Measurements from ENCODE around the gene JAKMIP2. TPM values are rescaled to one million over a fixed set of nuclear protein-coding genes. Genes with fewer than 3 reads are reported as not detected.
"Not testable (repeated sequence)": the region's sequence is repeated elsewhere in the genome, so short reads cannot be mapped to it uniquely, and the experiment has no call there.

Gene JAKMIP2
- total RNA-seq = 0.12 TPM

GRCh38 chr5:147782110-147783028, at the start of gene JAKMIP2:
Gene JAKMIP2 (minus strand): TSS chr5:147782728. CDS start chr5:147671806, 110,922 bp downstream.
- peak; percentile 66 for ATAC-seq

GRCh38 chr5:147831465-147831864, 48.9 kb upstream of the JAKMIP2 start, which contains the start of gene SPINK1:
Gene SPINK1 (minus strand): TSS chr5:147831671. CDS start chr5:147831577, 94 bp downstream.
- no peak for ATAC-seq

DNA sequence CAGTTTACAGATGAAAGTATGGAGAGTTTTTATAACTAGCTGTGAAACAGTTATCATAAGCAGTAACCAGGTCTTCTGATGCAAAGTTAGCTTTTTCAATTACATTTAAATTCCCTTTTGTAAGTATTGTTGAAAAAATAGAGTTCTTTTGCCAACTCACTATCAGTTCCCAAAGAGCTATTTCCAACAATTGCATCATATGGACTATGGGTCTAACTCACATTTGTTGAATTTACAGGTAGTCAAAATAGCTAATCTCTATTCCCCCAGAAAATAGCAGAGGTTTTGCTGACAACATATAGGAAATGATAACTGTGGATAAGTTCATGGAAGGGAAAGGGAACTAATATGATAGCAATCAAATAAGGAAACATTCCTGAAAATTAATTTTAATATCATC, 47.5 kb upstream of the JAKMIP2 start:
- ATAC-seq = no peak

- not testable (repeated sequence) for ATAC-seq
Measured at GRCh38 chr5:147827017-147827416, 44.5 kb upstream of the JAKMIP2 start.

DNA sequence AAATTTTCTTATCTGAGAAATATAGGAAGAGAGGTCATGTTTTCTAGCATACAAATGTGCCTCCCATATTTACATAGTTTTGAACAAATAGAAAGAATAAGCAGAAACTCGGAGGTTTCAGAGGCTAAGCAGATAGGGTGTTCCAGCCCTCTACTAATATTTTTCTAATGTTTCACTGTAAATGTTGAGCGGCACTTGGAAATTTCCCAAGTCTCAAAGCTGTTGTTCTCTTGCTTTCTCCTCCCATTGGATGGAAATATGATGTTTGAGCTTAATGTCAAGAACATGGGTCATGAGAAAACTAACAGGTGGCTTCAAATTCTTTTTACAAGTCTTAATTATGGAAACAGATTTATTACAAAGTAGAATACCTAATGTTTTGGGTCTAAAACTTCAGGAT, 43.8 kb upstream of the JAKMIP2 start:
- ATAC-seq = no peak

GRCh38 chr5:147822686-147823491, 40.4 kb upstream of the JAKMIP2 start:
- peak; percentile 78 for ATAC-seq

- ATAC-seq = not testable (repeated sequence)
Measured at GRCh38 chr5:147822222-147822621, 39.7 kb upstream of the JAKMIP2 start.

- no peak for ATAC-seq
Measured at GRCh38 chr5:147821766-147822165, 39.2 kb upstream of the JAKMIP2 start.

GRCh38 chr5:147819261-147819770, 36.8 kb upstream of the JAKMIP2 start:
- no peak for ATAC-seq

DNA sequence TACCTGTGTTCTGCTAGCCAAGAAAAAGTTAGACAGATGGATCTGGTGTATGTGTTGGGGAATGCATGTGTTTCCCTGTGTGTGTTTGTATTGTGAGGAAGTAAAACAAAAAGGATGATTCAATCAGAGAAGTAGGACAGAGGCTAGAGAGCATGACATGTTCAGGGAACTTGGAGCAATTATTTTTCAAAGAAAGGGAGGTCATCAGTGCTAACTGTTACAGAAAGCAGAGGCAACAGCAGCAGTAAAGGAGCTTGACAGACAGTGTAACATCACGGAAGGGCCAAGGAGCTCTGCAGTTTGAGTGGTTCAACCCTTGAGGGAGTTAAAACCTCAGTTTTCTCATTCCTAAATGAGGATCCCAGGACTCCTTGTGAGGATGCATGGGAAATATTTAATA, 35.8 kb upstream of the JAKMIP2 start:
- peak; percentile 36 for ATAC-seq

DNA sequence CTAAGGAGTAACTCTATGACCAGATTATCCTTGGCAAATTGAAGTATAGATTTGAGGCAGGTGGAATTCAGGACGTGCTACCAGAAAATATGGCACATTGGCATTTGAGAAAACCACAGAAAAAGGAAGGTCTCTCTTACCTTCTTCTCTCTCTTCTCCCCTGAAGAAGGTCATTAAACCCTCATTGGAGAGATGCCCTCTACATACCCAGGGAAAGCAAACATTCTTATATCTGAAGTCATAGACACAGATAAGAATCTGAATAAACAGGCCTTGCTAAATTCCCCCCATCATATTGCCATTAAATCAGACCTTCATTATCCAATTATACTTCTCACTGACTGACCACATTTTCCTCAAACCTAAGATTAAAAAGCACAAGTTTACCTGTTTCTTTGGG, 31.2 kb upstream of the JAKMIP2 start:
- ATAC-seq = no peak

GRCh38 chr5:147809830-147810666, 27.5 kb upstream of the JAKMIP2 start:
- ATAC-seq = no peak

DNA sequence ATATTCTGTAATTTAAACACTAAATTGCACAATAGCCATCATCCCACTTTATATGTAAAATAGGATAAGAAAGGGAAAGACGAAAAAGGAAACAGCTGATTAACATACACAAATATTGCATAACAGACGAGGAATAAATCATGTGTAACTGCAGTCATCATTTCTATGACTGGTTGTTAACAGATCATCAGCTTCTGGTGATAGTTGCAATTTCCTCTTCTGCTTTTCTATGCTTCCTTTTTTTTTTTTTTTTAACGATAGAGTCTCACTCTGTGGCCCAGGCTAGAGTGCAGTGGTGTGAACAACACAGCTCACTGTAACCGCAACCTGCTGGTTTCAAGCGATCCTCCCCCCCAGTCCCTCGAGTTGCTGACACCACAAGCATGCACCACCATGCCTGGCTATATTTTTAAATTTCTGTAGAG, 22.5 kb upstream of the JAKMIP2 start:
- peak; percentile 43 for ATAC-seq

DNA sequence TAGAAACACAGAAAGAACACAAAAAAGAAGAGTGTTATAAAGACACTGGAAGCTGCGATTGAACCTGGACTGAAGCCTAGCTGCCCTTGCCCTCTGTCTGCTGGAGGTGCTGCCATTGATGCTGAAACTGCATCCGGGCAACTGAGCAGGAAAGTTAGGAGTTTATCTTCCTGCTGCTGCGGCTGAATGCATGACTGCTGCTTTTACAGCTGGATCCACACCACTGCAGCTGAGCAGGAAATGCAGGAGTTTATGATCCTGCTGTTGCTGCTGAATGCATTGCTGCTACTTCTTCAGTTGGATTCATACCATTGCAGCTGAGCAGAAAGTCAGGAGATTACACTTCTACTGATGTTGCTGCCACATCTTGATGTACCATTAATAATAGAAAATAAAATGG, 21.8 kb upstream of the JAKMIP2 start:
- ATAC-seq = no peak

DNA sequence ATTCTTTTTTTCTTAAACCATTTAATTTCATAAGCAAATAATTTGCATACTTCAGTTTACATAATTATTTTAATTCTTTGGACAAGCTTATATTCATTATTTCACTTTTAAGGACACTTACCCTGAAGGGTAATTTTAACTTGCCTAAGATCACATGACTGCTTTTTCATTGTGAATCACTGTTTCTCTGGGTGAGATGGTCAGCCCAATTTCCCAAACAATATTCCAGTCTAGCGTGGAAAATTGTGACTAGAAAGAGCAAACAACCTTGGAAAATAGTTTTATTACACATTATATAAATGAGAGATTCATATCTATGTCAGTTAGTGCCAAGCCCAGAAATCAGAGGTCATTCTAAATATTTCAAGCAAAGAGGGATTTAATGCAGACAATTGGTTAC, 21.4 kb upstream of the JAKMIP2 start:
- no peak for ATAC-seq

DNA sequence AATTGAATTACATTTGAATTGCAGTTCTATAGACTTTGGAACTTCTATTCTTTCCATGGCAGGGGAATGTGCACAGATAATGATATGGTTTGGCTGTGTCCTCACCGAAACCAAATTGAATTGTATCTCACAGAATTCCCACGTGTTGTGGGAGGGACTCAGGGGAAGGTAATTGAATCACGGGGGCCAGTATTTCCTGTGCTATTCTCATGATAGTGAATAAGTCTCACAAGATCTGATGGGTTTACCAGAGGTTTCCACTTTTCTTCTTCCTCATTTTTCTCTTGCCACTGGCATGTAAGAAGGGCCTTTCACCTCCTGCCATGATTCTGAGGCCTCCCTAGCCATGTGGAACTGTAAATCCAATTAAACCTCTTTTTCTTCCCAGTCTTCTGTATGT, 20.6 kb upstream of the JAKMIP2 start:
- not testable (repeated sequence) for ATAC-seq

DNA sequence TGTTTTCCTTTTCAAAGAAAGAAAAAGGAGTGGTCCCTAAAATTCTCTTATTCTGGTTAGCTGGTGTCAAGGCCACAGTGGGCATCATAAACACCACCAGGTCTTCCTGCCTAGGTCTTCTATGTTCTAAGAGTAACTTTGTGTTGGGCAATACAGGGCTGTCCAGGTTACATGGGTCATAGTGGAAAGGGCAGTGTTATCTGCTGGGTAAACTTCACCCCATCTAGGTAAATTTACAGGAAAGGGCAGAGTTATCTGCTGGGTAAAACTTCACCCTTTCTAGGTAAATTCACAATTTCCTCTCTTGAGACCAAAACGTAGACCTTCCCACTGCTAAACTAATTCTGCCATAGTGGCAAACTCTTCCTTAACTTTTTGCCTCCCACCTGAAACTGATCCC, 18.9 kb upstream of the JAKMIP2 start:
- ATAC-seq = no peak

DNA sequence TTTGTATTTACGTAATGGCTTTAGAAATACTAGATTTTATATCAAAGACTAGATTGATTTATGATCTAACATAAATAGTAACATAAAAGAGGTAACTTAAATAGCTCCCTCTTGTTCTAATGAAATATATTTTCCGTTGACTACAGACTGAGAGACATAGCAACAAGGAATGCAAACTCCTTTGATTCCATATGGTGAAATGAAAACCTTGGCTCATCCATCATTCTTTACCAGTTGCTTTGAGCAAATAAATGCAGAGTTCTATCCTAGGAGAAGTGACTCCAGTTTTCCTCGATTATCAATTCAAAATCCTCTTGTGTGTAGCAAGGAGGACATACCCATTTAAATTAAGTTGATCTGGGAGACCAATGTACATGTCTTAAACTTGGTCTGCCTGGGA, 18.0 kb upstream of the JAKMIP2 start:
- ATAC-seq = no peak

GRCh38 chr5:147796556-147797308, 14.2 kb upstream of the JAKMIP2 start:
- ATAC-seq = peak; percentile 57

GRCh38 chr5:147791181-147791580, 8.7 kb upstream of the JAKMIP2 start:
- no peak for ATAC-seq

- no peak for ATAC-seq
Measured at GRCh38 chr5:147789820-147790219, 7.3 kb upstream of the JAKMIP2 start.

All from esophagus mucosa (tissue), 1 donor.